HG03175 (cell line): Measurements from ENCODE around the gene GALNTL6.

ENCODE experiments used
- ATAC-seq: cut with Tn5 transposase; IDR thresholded peaks from one replicate; pipeline ENCODE4 v1.9.1; 2021; ENCODE audit warnings: mild to moderate bottlenecking, moderate library complexity; ENCODE audit not compliant: unreplicated experiment

Gene GALNTL6

GRCh38 chr4:172173206-172173605 lies 360.0 kb downstream of the GALNTL6 start:
- ATAC-seq, result no peak

- ATAC-seq, result no peak
Observed at GRCh38 chr4:172177382-172177781, 364.2 kb downstream of the GALNTL6 start.

GRCh38 chr4:172188248-172188988 lies 375.2 kb downstream of the GALNTL6 start:
- ATAC-seq, result no peak

GRCh38 chr4:172202480-172203076 lies 389.4 kb downstream of the GALNTL6 start:
- no peak for ATAC-seq

- no peak for ATAC-seq
Observed at GRCh38 chr4:172207258-172207657, 394.1 kb downstream of the GALNTL6 start.

- ATAC-seq, result no peak
Observed at GRCh38 chr4:172207886-172208285, 394.7 kb downstream of the GALNTL6 start.

- no peak for ATAC-seq
Observed at GRCh38 chr4:172220679-172221078, 407.5 kb downstream of the GALNTL6 start.

GRCh38 chr4:172225457-172225856 lies 412.3 kb downstream of the GALNTL6 start:
- ATAC-seq, result no peak

- no peak for ATAC-seq
Observed at GRCh38 chr4:172232966-172233365, 419.8 kb downstream of the GALNTL6 start.

GRCh38 chr4:172243551-172243950 lies 430.3 kb downstream of the GALNTL6 start:
- no peak for ATAC-seq

- ATAC-seq, result no peak
Observed at GRCh38 chr4:172245516-172245915, 432.3 kb downstream of the GALNTL6 start.

- ATAC-seq, result no peak
Observed at GRCh38 chr4:172253409-172253808, 440.2 kb downstream of the GALNTL6 start.

- no peak for ATAC-seq
Observed at GRCh38 chr4:172256820-172257219, 443.6 kb downstream of the GALNTL6 start.

GRCh38 chr4:172270397-172270796 lies 457.2 kb downstream of the GALNTL6 start:
- ATAC-seq, result no peak

- no peak for ATAC-seq
Observed at GRCh38 chr4:172287117-172287516, 473.9 kb downstream of the GALNTL6 start.

GRCh38 chr4:172305698-172306097 lies 492.5 kb downstream of the GALNTL6 start:
- ATAC-seq, result no peak

GRCh38 chr4:172308078-172308477 lies 494.9 kb downstream of the GALNTL6 start:
- no peak for ATAC-seq

- no peak for ATAC-seq
Observed at GRCh38 chr4:172311682-172312081, 498.5 kb downstream of the GALNTL6 start.

GRCh38 chr4:172323288-172323687 lies 510.1 kb downstream of the GALNTL6 start:
- ATAC-seq, result no peak

- no peak for ATAC-seq
Observed at GRCh38 chr4:172344308-172344938, 531.2 kb downstream of the GALNTL6 start.

- no peak for ATAC-seq
Observed at GRCh38 chr4:172348426-172348825, 535.2 kb downstream of the GALNTL6 start.

GRCh38 chr4:172352356-172352755 lies 539.2 kb downstream of the GALNTL6 start:
- ATAC-seq, result no peak
